CD14-positive monocyte (primary cell): Measurements from ENCODE around the gene BTG2. TPM values are rescaled to one million over a fixed set of nuclear protein-coding genes. Genes with fewer than 3 reads are reported as not detected.

ENCODE experiments used
- DNase-seq, 3 donors: peaks; one replicate each; pipeline ENCODE4 v3.0.0-alpha.2; 2011 to 2022
- H2AFZ ChIP-seq: 2 replicates; pipeline ENCODE4 v1.6.0; 2012; ENCODE audit warnings: mild to moderate bottlenecking, low read depth, low read length, inconsistent platforms; ENCODE audit not compliant: insufficient read depth, poor library complexity, severe bottlenecking
- H3K27ac ChIP-seq, 2 donors: 1 replicate in 1 of 2; 2 replicates in 1 of 2; pipeline ENCODE4 v1.5.1; 2012 to 2013; ENCODE audit warnings: low read length in 2 of 2, control low read depth in 1 of 2, inconsistent platforms in 1 of 2, low read depth in 1 of 2, mild to moderate bottlenecking in 1 of 2
- H3K27me3 ChIP-seq, 2 donors: one replicate each; pipeline versions ENCODE4 v1.6.0 to v1.6.1; 2011 to 2013; ENCODE audit warnings: low read length in 2 of 2; ENCODE audit not compliant: control insufficient read depth in 2 of 2, insufficient read depth in 2 of 2
- H3K36me3 ChIP-seq, 2 donors: replicated peaks in 1 of 2; 1 replicate in 1 of 2; 2 replicates in 1 of 2; pipeline versions ENCODE4 v1.5.1 to v1.6.1; 2012 to 2013; ENCODE audit warnings: low read length in 2 of 2, control low read depth in 1 of 2, inconsistent platforms in 1 of 2, mild to moderate bottlenecking in 1 of 2; ENCODE audit not compliant: insufficient read depth in 2 of 2, control insufficient read depth in 1 of 2
- H3K4me1 ChIP-seq, 2 donors: 1 replicate in 1 of 2; 2 replicates in 1 of 2; pipeline versions ENCODE4 v1.5.1 to v1.6.1; 2012 to 2013; ENCODE audit warnings: low read length in 2 of 2, control low read depth in 1 of 2, inconsistent platforms in 1 of 2, mild to moderate bottlenecking in 1 of 2, moderate library complexity in 1 of 2; ENCODE audit not compliant: insufficient read depth in 2 of 2, control insufficient read depth in 1 of 2
- H3K4me2 ChIP-seq: replicated peaks from 2 replicates; pipeline ENCODE3; 2012; ENCODE audit warnings: low read length, moderate library complexity, mild to moderate bottlenecking; ENCODE audit not compliant: poor library complexity, severe bottlenecking; ENCODE audit errors: extremely low read depth
- H3K4me3 ChIP-seq, 3 experiments: fragments of 200-600 bp in 1 of 3; sonication (generic) in 1 of 3; replicated peaks in 1 of 3; 1 replicate in 2 of 3; 2 replicates in 1 of 3; pipeline ENCODE4 v1.5.1; 2011 to 2013; ENCODE audit warnings: low read length in 3 of 3, mild to moderate bottlenecking in 3 of 3, control low read depth in 2 of 3, low read depth in 2 of 3, inconsistent platforms in 1 of 3, moderate library complexity in 1 of 3
- H3K79me2 ChIP-seq: 2 replicates; pipeline ENCODE4 v1.6.0; 2012; ENCODE audit warnings: mild to moderate bottlenecking, control low read depth, inconsistent platforms, low read length, moderate library complexity; ENCODE audit not compliant: insufficient read depth
- H3K9ac ChIP-seq: 2 replicates; pipeline ENCODE4 v1.6.0; 2017; ENCODE audit warnings: low read length, mild to moderate bottlenecking; ENCODE audit not compliant: insufficient read depth, poor library complexity, severe bottlenecking
- H3K9me3 ChIP-seq, 2 donors: replicated peaks in 1 of 2; 1 replicate in 1 of 2; 2 replicates in 1 of 2; pipeline versions ENCODE4 v1.5.1 to v1.6.1; 2012 to 2013; ENCODE audit warnings: low read length in 2 of 2, control low read depth in 1 of 2; ENCODE audit not compliant: control insufficient read depth in 1 of 2, insufficient read depth in 1 of 2
- H4K20me1 ChIP-seq: 2 replicates; pipeline ENCODE4 v1.6.0; 2012; ENCODE audit warnings: mild to moderate bottlenecking, low read length, control low read depth, moderate library complexity; ENCODE audit not compliant: insufficient read depth
- H3K27ac Mint-ChIP-seq, 7 donors: one replicate each; pipeline ENCODE4 v1.8.0; 2020; ENCODE audit warnings: mild to moderate bottlenecking in 7 of 7, mixed read lengths in 7 of 7, moderate library complexity in 6 of 7, inconsistent platforms in 2 of 7
- H3K27me3 Mint-ChIP-seq, 3 donors: one replicate each; pipeline ENCODE4 v1.8.0; 2021 to 2022; ENCODE audit warnings: low read depth in 3 of 3, mild to moderate bottlenecking in 3 of 3, mixed read lengths in 3 of 3, moderate library complexity in 3 of 3, inconsistent platforms in 1 of 3
- H3K36me3 Mint-ChIP-seq, 2 donors: one replicate each; pipeline ENCODE4 v1.8.0; 2020; ENCODE audit warnings: mixed read lengths in 2 of 2, inconsistent platforms in 1 of 2, mild to moderate bottlenecking in 1 of 2
- H3K4me1 Mint-ChIP-seq: one replicate; pipeline ENCODE4 v1.8.0; 2020; ENCODE audit warnings: mild to moderate bottlenecking, mixed read lengths
- H3K4me3 Mint-ChIP-seq, 2 donors: one replicate each; pipeline ENCODE4 v1.8.0; 2020; ENCODE audit warnings: mild to moderate bottlenecking in 2 of 2, mixed read lengths in 2 of 2, moderate library complexity in 1 of 2
- H3K9me3 Mint-ChIP-seq, 7 donors: one replicate each; pipeline ENCODE4 v1.8.0; 2020 to 2022; ENCODE audit warnings: mixed read lengths in 7 of 7, mild to moderate bottlenecking in 6 of 7, moderate library complexity in 6 of 7, inconsistent platforms in 2 of 7
- WGBS: methylation state at CpG from one replicate; pipeline ENCODE4 v1.1.5; 2013; ENCODE audit warnings: missing lambda C conversion rate; ENCODE audit not compliant: insufficient coverage; 5-methylcytosine and 5-hydroxymethylcytosine counted together
- intact Hi-C, 2 donors: fragments of 100-400 bp; cut with micrococcal nuclease; formaldehyde crosslinking; loops; one replicate each; pipeline versions ENCODE4 v1.15.0 to v1.15.1; 2023
- polyA plus RNA-seq, 3 donors: library from polyadenylated mRNA; depleted of rRNA in 1 of 3; unstranded in 2 of 3; stranded (reverse) in 1 of 3; fragments of 300-500 nt in 2 of 3; fragments of >200 nt in 1 of 3; fragmentation: Illumina TruSeq in 2 of 3; gene quantifications; 1 replicate in 2 of 3; 2 replicates in 1 of 3; pipeline ENCODE4 v1.2.3, GENCODE V29; 2012 to 2021
- TF ChIP-seq, protein P1 (sequence below): fragments of 200-600 bp; IDR thresholded peaks from one replicate; pipeline ENCODE4 v1.8.0; 2022; ENCODE audit warnings: antibody characterized with exemption, mild to moderate bottlenecking

Gene BTG2
- polyA plus RNA-seq, 3 donors: 293 to 539 (median 483) TPM

DNA sequence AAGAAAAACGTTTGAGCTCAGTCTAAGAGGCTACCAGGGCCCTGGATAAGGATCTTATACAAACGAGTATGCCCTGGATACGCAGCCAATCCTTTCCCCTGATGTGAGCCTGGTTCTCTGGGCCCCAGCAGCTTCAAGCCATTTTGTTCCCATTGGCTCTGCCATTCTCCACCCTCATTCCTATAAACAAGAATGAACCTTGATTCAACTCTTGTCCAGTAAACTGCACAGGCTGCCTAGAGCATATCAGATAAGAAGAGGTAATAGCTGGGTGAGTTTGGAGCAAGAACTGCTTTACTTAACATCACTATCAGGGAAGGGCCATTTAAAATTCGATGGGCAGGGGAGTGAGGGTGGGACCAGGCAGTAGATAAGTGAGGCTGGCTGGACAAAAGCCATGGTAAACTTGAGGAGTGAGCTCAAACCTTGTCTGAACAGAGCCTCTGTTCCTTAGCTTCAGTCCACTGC lies 11.3 kb downstream of the BTG2 start:
- H3K4me3 Mint-ChIP-seq: no peak overlapping the region
- TF ChIP-seq, protein P1, sequence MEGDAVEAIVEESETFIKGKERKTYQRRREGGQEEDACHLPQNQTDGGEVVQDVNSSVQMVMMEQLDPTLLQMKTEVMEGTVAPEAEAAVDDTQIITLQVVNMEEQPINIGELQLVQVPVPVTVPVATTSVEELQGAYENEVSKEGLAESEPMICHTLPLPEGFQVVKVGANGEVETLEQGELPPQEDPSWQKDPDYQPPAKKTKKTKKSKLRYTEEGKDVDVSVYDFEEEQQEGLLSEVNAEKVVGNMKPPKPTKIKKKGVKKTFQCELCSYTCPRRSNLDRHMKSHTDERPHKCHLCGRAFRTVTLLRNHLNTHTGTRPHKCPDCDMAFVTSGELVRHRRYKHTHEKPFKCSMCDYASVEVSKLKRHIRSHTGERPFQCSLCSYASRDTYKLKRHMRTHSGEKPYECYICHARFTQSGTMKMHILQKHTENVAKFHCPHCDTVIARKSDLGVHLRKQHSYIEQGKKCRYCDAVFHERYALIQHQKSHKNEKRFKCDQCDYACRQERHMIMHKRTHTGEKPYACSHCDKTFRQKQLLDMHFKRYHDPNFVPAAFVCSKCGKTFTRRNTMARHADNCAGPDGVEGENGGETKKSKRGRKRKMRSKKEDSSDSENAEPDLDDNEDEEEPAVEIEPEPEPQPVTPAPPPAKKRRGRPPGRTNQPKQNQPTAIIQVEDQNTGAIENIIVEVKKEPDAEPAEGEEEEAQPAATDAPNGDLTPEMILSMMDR: no peak
- intact Hi-C loops: no loop called here
- Histone ChIP-seq H3K27me3 (no peaks in the 10 kb centered on the region), H3K36me3 (peaks cover 0 to 3% of the 10 kb centered on the region in 2 donors), H3K4me2 (no peak overlapping the region), H4K20me1 (peaks cover 12% of the 10 kb centered on the region), H3K4me1 (peaks cover 19% of the 10 kb centered on the region in 2 donors), H3K9me3 (no peaks in the 10 kb centered on the region), H2AFZ (no peak overlapping the region), H3K9ac (no peak overlapping the region), H3K79me2 (no peaks in the 10 kb centered on the region), H3K27ac (no peak overlapping the region), H3K4me3 (no peak overlapping the region)
- H3K27ac Mint-ChIP-seq: no peak overlapping the region
- peaks cover 8 to 14% of the 10 kb centered on the region in 2 donors for H3K36me3 Mint-ChIP-seq
- peaks cover 35% of the 10 kb centered on the region for H3K4me1 Mint-ChIP-seq
- peaks cover 0 to 4% (median 2%) of the 10 kb centered on the region in 3 donors for H3K27me3 Mint-ChIP-seq
- 67% methylated on average over 3 of the region's 4 CpGs for WGBS
- no peak for DNase-seq
- H3K9me3 Mint-ChIP-seq: peaks cover 0 to 3% (median 2%) of the 10 kb centered on the region in 7 donors

DNA sequence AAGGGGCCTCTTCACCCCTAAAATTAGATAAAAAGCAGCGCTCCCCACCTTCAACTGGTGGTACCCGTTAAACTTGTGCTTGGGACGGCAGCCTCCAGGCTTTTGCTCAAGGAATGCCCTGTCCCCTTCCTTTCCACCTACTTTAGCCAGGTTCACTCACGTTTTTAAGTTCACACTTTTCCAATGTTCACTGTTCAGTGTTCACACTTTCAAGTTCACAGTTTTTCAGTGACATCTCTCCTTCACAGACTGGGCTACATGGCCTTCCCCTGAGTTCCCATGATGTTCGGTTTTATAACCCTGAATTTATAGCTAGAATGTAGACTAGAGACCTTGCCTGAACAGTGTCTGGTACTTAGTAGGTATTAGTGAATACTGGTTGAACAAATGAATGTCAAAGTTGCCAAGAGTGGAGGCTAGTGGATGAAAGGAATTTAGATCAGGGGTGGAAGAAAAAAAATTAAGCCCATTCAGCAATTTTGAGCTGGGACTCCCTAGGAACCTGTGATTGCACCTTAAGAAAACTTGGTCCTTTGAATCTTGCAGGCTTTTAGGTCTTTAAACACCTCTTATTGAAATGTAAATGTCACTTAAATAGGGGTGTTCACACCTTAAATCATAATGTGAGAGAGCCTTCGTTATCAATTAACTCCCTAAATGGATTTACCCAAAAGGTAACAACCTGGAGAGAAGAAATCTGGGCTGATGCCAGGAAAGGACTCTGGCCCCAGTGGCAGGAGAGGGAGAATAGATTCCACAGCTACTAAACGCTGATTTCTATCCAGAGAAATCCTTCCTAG lies 12.3 kb downstream of the BTG2 start:
- intact Hi-C loops: no loop called here
- Histone ChIP-seq H3K27me3 (no peaks in the 10 kb centered on the region), H3K4me1 (peaks cover 29% of the 10 kb centered on the region in 2 donors), H2AFZ (no peak overlapping the region), H3K4me3 (no peak overlapping the region), H3K9me3 (no peaks in the 10 kb centered on the region), H4K20me1 (peaks cover 6% of the 10 kb centered on the region), H3K79me2 (no peaks in the 10 kb centered on the region), H3K4me2 (no peak overlapping the region), H3K27ac (no peak overlapping the region), H3K9ac (no peak overlapping the region), H3K36me3 (no peaks in the 10 kb centered on the region)
- no peak for DNase-seq
- Mint-ChIP-seq H3K27me3 (peaks cover 0 to 4% (median 2%) of the 10 kb centered on the region in 3 donors), H3K27ac (no peak overlapping the region), H3K9me3 (peaks cover 0 to 3% (median 2%) of the 10 kb centered on the region in 7 donors), H3K36me3 (peaks cover 8 to 12% of the 10 kb centered on the region in 2 donors), H3K4me3 (no peak overlapping the region), H3K4me1 (peaks cover 37% of the 10 kb centered on the region)
- TF ChIP-seq, protein P1: no peak
- 89% methylated on average over 4 of the region's 7 CpGs for WGBS
